Measurements from ENCODE around the gene EPB41L3.
A peak's percentile ranks its signal among the peaks of the same experiment; 100 is the strongest.

EPB41L3 gene

DNA sequence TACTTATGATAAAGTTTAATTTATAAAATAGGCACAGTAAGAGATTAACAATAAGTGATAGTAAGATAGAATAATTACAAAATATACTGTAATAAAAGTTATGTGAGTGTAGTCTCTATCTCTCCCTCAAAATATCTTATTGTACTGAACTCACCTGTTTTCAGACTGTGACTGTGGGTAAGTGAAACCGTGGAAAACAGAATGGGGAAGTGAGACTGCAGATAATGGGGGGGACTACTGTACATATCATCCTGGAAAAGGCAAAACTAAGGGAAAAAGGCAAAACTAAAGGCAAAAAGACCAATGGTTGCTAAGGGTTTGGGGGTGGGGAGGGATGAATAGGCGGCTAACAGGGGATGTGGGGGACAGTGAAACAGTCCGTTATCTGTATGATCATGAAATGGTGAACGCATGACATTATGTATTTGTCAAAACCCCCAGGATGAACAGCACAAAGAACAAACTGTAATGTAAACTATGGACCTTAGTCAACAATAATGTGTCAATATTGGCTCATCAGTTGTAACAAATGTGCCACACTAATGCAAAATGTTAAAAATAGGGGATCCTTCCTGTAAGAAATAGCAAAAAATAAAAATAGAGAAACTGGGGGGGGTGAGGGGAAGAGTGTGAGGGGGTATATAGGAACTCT lies 93.8 kb downstream of the EPB41L3 start:
- DNase-seq, result no peak

DNA sequence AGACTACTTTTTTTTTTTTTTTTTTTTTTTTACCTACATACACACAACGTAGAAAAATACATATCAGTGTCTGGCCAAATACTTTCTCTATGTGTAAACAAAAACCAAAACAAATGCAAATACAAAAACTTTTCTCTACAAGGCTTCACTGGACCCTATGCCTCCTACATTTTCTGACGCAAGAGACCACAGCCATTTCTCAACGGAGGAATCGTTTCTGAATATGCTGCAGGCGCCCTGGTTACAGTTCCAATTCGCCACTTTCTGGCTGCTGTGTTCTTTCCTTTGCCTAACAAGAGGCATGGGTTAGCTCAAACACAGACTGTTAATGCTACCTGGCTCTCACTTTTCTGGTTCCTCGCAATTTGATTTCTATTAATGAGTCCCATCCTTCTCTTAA lies 96.4 kb downstream of the EPB41L3 start:
- no peak for DNase-seq

DNA sequence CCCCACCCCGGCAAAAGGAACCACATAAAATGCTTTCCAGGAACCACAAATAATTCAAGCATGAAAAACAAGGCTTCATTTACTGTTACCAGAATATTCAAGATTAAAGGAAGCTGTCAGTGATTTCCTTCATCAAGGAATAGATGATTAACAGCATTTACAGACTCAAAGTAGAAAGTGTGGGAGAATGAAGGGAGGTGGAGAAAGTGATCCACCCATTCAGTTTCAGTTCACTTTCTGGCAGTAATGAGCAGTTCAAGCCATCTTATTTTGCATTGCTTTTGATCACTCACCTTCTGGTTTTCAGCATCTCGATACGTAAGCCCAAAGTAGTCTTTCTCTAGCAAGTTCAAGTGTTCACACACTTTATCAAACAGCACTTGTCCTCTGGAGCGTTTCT lies 99.0 kb downstream of the EPB41L3 start:
- DNase-seq, result no peak

DNA sequence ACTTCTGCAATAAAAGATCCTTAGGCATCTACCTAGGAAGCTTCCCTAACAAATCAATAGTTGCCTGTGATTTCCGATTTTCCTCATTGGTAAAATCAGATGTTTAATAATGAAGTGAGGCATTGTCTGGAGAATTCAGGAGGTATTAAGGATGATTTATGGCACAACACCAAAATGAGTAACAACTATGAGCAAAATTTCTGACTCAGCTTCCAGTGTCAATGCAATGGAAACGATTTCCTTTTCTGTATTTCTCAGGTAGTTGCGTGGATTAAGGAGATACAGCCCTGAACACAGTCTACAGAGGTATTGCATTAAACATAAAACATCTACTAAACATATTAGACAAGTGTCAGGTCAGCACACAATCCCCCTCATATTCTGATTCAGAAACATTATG lies 99.5 kb downstream of the EPB41L3 start:
- no peak for DNase-seq

DNA sequence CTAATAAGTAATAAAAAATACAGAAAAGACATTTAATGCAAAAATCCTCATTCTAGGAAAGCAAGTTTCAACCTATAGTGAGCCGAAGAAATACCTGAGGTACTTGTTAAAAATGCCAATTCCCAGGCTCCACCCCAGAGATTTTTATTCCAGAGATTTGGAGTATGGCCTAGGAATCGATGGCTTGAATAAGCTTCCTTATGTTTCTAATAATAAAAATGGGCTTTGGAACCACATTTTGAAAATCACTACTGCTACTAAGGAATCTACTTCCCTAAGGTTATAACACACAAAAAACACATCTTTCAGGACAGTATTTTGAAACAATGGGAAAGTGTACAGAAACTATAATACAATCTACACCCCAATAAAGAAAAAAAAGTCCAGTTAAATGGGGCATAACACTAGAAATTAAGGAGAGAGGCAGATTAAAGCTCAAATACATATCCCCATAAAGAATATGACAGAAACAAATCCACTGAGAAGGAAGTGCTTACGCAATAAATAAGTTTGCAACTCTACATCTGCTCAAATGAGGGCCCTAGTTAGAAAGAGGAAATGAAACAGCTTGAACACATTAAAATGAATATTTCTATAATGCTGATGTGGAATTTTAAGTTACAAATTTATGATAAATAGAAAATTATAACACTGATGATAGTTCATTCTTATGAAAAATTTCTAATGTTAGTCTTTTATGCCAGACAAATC lies 103.7 kb downstream of the EPB41L3 start:
- no peak for DNase-seq

DNA sequence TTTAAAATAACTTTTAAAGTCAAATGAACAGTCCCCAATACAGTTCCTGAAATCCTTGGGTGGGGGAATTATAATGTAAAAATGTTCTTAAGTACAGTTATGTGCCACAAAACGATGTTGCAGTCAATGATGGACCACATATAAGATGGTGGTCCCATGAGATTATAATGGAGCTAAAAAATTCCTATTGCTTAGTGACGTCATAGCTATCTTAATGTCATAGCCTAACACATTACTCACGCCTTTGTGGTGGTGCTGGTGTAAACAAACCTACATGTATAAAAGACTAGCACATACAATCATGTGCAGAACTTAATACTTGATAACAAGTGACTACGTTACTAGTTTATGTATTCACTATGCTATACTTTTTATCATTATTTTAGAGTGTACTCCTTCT lies 109.4 kb downstream of the EPB41L3 start:
- DNase-seq, result no peak

DNA sequence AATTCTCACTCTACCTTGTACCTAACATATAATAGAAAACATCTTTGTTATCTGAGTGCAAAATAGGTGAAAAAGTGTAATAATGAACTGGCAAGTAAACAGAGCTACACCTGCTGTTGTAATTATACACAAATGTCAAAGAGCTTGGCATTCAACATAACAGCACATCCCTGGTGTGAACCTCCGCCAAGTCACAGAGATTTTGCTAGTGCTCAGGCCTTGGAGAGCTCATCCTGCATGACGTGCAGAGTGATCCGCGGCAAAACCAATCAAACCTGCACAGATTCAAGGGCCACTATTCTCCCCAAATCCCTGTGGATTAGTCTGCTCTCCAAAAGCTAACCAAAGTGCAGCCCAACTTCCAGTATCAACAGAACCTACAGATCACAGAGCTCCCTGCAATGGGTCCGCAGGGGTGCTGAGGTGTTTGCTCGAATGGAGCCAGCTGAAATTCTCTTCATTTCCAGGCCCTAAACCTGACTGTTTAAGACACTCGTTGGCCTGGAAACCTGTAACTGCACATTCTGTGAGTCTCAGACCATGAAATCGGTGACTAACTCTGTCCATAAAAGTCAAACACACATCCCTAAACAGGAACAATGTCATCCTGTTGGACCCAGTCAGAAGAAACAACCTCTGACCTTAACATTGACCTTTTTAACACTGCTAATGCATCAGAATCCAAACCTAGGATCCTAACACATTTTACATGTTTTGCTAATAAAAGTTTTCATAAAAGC lies 111.8 kb downstream of the EPB41L3 start:
- no peak for DNase-seq

DNA sequence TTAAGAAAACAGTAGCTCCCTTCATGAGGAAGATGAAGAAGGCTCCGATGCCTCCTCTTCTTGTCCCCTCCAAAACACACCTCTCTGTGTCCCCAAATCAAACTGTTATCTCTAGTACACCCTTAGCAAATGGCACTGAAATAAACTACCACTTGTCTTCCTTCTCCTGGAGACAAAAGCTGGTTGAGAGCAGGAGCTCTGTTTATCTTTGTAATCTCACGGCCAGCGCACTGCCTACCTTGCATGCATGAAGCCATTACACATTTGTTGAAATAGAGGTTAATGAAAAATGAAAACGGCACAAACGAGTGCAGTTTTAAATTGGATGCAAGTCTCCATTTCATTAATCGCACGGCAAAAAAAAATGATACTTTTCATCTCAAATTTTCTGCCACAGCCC lies 113.7 kb downstream of the EPB41L3 start:
- no peak for DNase-seq

DNA sequence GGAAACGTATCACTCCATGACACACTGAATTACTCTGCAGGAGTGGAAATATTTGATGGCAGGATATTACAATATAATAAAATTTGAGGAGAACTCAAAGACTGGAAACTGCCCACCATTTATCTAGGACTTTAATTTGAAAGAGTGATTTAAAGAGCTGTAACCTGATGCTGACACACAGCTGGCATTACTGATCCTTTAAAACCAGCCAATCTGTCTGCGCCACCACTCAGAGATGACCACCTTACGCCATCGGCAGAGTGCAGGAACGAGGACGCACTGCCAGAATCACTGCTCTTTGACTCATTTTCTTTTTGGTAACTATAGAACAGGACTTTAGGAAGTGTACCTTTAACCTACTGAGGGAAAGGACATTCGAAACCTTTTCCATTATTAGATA lies 114.1 kb downstream of the EPB41L3 start:
- no peak for DNase-seq

DNA sequence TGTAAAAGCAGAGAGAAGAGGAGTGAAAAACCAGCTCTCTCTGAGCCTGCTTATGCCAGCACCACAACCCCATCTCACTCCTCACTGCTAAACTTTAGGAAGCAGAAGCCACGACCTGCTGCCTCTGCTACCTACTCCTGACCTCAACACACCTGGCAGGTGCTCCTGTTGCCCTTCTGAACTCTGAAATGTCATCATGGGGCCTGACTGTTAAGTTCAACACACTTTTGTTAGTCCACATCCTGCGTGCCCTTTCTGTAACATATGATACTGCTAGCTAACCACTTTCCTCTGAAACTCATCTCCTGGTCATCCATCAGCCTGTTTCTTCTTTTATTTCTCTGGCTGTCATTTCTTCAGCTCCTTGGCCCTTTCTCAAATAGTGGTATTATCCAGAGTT lies 118.1 kb downstream of the EPB41L3 start:
- no peak for DNase-seq

DNA sequence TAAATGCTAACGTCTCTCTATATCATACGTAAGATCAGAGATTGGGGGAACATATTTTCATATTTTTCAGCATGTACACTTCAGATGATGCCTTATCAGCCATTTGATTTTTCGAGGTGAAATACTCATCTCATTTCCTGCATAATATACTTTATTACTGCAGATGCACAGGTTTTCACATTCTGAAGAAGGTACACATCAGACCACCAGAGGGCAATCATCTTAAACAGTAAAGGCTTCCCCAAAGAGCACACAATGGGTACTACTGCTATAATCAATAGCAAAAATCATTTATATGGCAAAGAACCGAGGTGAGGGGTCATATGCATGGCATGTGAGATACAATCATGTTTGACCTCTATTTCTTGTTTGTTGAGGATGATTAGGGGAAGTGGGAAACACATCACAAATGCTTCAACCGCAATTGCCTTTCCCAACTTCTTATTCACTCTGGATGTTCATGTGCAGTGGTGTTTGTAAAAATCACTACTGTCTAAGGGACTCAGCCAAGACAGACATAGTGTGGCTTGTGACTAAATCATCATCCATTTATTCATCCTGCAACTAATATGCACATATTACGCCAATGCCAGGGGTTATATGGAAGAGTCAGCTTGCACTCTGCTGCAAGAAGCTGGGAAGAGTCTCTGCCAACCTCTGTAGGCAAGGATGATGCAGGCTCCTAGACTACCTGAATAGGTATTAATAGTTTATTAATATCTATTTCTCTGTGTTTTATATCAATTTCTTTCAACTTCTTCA lies 118.7 kb downstream of the EPB41L3 start:
- DNase-seq, result peak in 1 of 5 experiments; percentile 67

DNA sequence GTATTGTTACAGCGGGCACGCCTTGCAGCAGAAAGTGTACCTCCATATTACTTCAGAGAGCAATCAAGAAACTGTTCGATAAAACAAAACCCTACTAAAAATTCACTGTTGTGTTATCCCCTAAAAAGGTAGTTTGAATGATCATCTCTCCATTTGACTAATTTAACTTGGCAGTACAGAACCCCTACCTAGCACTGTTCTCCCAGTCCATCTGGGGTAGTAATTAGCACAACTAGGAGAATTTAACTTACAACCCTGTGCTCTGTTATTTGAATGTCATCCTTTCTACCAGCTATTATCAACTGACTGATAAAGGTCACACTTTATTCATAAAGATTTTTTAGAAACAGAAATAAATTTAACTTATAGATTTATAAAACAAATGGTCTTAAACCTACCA lies 121.2 kb downstream of the EPB41L3 start:
- no peak for DNase-seq

DNA sequence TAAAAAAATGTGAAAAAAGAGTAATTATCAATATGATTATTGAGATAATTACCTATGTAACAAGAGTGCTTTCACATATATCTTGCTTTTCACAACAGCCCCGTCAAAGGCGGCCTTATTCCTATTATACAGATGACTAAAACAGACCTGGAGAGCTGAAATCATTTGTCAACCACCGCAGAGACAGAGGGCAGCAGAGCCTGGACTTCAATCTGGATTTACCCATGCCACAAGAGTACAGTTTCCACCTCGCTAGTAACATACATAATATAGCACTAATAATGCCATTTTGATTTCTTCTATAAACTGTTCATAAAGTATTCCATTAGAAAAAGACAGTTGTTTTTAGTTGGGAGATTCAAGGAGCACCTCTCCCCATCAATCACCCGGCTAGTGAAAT lies 121.8 kb downstream of the EPB41L3 start:
- DNase-seq, result no peak

DNA sequence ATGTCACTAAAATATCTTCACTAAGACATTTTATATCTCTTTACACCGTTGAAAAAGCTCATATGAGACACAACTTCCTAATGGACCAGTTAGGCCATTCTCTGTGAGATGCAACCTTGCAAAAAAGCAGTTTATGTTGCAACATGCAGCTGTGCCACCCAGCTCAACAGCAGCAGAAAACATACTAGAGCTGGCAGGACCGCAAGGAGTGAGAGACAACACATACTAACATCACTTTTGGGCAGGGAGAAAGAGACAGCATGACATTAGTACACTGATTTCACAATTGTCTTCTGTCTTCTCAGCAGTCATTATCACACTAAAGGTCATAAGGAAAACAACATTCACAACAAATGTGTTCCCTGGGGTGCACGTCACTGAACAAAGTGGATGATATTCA lies 122.9 kb downstream of the EPB41L3 start:
- DNase-seq, result no peak

DNA sequence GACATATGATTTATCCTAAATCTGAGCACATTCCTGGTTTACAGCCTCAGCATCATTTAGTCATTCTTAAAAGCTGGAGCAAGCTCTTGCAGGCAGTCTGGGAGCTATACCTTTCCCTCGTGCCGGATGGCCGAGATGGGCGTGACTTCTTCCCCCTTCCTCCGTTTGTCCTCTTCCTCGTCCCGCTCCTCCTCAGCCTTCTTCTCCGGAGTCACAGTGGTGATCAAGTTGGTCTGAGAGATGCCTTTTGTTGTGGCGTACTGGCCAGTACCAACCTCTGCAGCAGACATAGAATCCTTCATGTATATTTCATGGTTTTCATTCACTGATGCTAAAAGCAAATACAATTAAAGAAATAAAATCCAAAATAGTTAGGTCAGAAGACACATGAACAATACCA lies 124.2 kb downstream of the EPB41L3 start:
- DNase-seq, result no peak

DNA sequence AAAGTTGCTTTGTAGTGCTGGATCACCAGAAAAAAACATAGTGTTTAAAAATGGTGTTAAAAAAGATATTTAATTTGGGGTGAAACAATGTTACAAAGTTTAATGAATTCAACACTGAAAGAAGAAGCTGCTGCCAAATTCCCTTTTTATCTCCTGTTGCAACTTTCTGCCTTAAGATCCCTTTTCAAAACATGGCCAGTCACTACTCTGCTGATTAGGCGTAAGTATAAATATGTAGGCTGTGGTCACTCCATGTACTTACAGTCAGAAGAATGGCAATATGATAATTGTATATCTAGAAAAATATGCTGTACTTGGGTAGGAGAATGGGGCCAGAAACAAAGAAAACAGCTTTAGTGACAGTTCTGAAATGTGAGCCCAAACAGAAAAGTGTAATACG lies 124.8 kb downstream of the EPB41L3 start:
- DNase-seq, result no peak

DNA sequence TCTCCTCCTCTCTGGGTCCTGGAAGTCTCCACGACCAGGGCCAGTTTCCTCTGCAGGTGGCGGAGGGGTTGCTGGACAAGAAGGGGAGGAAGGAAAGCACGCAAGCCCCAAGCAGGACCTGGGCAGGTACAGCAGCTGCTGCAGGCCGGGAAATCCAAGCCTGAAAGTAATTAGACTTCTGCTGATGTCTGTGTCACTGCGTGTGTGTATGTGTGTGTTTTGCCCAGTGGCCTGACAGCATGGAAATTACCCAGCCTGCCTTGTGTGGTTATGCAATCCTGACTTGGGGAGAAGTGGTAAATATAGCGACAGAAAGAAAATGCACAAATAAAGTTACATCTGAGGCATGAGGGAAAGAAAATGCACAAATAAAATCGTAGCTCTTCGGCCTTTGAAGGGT lies 126.5 kb downstream of the EPB41L3 start:
- no peak for DNase-seq

DNA sequence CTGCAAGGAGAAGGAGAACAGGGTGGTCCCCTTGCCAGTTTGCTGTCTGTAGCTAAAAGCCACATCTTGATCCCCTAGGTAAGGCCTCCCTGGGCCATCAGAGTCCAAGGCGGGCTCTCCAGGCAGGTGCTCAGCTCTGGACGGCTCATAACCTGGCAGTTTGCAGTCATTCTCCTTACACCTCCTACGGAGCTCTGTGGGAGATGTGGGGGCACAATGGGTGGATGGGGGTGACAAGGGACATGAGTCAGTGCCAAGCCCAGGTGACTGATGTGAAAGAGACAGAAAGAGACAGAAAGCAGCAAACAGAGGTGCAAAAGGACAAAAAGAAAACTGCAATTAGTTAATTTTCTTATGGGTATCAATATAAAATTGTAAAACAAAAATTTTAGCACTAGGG lies 127.7 kb downstream of the EPB41L3 start:
- DNase-seq, result no peak

DNA sequence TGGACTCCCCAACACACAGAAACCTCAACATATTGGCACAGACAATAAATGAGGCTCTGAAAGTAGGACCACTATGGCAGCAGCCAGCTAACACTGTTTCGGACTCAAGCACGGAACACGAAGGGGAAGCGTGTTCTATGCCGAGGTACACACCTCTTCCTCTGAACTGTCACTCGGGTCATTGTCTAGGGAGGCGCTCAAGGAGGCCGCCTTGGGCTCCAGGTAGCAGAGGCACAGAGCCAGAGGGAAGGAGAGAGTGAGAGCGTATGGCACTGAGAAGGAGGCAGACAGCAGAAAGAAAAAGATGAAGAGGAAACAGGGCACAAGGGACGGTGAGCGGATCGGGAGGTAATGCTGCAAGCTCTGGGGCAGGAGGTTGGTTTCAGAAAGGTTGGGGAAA lies 128.1 kb downstream of the EPB41L3 start:
- no peak for DNase-seq

DNA sequence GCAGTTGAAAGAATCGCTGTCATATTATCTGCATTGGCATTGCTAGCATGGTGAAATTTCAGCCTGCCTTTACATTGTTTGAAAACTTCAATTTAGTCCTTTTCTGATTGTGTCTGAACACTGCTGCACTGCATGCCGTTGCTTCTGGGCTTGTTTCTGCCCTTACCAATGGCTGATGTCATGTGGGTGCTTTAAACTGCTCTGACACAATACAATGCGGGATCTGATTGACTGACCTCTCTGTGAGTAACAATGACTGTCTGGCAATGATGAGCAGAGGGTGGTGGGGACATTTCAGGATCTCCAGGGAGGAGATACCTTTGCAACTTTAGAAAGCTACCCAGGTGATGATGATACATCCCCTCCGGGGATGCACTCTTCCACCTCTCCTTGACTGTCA lies 128.8 kb downstream of the EPB41L3 start:
- DNase-seq, result no peak

DNA sequence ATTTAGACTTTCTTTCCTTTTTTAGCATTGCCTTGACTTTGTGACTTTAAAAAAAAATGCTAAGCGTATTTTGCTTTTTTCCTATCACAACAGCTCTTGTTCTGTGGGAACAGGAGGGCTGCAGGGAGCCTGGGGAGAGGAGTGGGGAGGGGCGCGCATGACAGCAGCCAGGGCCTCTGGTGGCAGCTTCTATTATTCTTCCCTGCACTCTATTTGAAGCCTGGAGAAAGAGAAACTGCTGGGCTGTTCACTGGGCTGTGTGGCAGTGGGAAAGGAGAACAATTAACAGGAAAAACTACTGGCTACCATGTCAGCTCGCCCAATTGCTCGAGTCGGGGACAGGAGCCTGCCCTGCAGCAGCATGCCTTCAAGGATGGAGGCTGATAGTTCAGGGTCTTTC lies 129.3 kb downstream of the EPB41L3 start:
- no peak for DNase-seq

DNA sequence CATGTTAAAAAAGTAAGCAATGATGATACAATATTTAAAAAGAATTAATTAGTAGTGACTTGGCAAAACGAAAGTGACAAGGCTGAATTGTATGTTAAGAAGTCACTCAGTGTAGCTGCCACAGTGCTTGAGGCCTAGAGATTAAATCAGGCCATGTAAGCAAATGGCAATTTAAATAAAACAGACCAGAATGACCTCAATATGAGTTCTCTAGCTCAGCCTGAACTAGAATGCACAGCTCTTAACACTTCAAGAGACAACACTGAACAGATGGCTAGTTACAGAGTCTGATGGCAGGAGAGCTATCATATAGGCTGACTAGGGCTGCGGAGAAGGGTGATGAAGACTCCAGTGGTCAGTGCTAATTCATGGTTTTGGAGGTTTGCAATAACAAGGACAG lies 130.3 kb downstream of the EPB41L3 start:
- no peak for DNase-seq

DNA sequence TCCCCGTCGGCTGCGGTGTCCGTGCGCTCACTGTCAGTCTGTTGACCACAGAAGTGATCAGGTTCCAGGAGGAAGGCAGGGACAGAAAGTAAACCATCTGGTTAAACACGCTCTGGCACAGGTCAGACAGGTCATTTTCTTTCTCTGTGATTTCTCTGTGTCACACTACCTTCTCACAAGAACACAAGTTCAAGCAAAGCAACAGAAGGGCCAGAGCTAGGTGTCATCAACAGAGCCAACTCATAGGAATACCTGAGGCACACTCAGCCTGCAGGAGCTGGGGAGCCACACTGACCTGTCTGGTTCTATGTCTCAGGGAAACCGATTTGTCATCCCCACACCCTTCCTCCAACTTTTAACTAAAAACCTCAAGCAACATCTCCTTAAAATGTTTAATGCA lies 133.2 kb downstream of the EPB41L3 start:
- DNase-seq, result no peak

Data from T-helper 2 cell (primary cell).